Dermis blood vessel endothelial cell (primary cell): ENCODE measurements around the gene FRMD6. TPM values are rescaled to one million over a fixed set of nuclear protein-coding genes. Genes with fewer than 3 reads are reported as not detected.
"Not testable (repeated sequence)": the region's sequence is repeated elsewhere in the genome, so short reads cannot be mapped to it uniquely, and the experiment has no call there.

Experiments
- DNase-seq: peaks from one replicate; pipeline ENCODE4 v3.0.0; 2010
- total RNA-seq: library from RNA; depleted of rRNA; stranded (reverse); fragments of >200 nt; gene quantifications from 2 replicates; pipeline ENCODE4 v1.2.3, GENCODE V29; 2014

FRMD6 gene
- total RNA-seq, 1 donor from 2014 or later = 228 TPM

GRCh38 chr14:51630987-51631386 is 20.7 kb upstream of the FRMD6 start:
- DNase-seq = no peak

GRCh38 chr14:51633298-51633697 is 18.4 kb upstream of the FRMD6 start:
- not testable (repeated sequence) for DNase-seq

- DNase-seq = no peak
Measured at GRCh38 chr14:51636109-51636508, 15.6 kb upstream of the FRMD6 start.

GRCh38 chr14:51638071-51638944 is 13.4 kb upstream of the FRMD6 start:
- DNase-seq = no peak

GRCh38 chr14:51639668-51640316 is 11.9 kb upstream of the FRMD6 start:
- no peak for DNase-seq

GRCh38 chr14:51643140-51643539 is 8.6 kb upstream of the FRMD6 start:
- no peak for DNase-seq

GRCh38 chr14:51644217-51644933 is 7.3 kb upstream of the FRMD6 start:
- DNase-seq = no peak

GRCh38 chr14:51648296-51648695 is 3.4 kb upstream of the FRMD6 start:
- no peak for DNase-seq

GRCh38 chr14:51650716-51651387 is 858 bp upstream of the FRMD6 start:
- peak; percentile 41 for DNase-seq

- DNase-seq = peak; percentile 56
Measured at GRCh38 chr14:51652168-51653078, 713 bp downstream of the FRMD6 start.

GRCh38 chr14:51653079-51653774 is 1.5 kb downstream of the FRMD6 start:
- peak; percentile 86 for DNase-seq

GRCh38 chr14:51653775-51654532 is 2.2 kb downstream of the FRMD6 start:
- DNase-seq = peak; percentile 30

GRCh38 chr14:51654533-51654845 is 2.8 kb downstream of the FRMD6 start:
- no peak for DNase-seq

GRCh38 chr14:51657762-51658161 is 6.1 kb downstream of the FRMD6 start:
- DNase-seq = no peak

GRCh38 chr14:51658441-51659173 is 6.9 kb downstream of the FRMD6 start:
- DNase-seq = no peak

- DNase-seq = no peak
Measured at GRCh38 chr14:51660741-51661140, 9.0 kb downstream of the FRMD6 start.

- no peak for DNase-seq
Measured at GRCh38 chr14:51661504-51661903, 9.8 kb downstream of the FRMD6 start.

- DNase-seq = no peak
Measured at GRCh38 chr14:51663783-51664326, 12.1 kb downstream of the FRMD6 start.

- DNase-seq = no peak
Measured at GRCh38 chr14:51666070-51666469, 14.4 kb downstream of the FRMD6 start.
